HepG2 (cell line): ENCODE measurements around the gene PKLR. TPM values are rescaled to one million over a fixed set of nuclear protein-coding genes. Genes with fewer than 3 reads are reported as not detected.
A peak's percentile ranks its signal among the peaks of the same experiment; 100 is the strongest.

Source experiments
- DR1 ChIP-seq: sonication (generic); formaldehyde crosslinking; IDR thresholded peaks from 2 replicates; pipeline ENCODE4 v1.8.0; 2021; ENCODE audit warnings: mild to moderate bottlenecking, missing genetic modification reagents, inconsistent platforms
- HMG20A ChIP-seq: IDR thresholded peaks from 2 replicates; pipeline ENCODE4 v1.6.1; 2016; ENCODE audit warnings: borderline replicate concordance
- NCOR1 ChIP-seq: fragments of 200-600 bp; sonication (generic); IDR thresholded peaks from 2 replicates; pipeline ENCODE4 v1.7.0; 2017; ENCODE audit warnings: antibody characterized with exemption, low read length, borderline replicate concordance
- NFE2L1 ChIP-seq: sonication (generic); formaldehyde crosslinking; IDR thresholded peaks from 2 replicates; pipeline ENCODE4 v1.4.0; 2020; ENCODE audit warnings: missing genetic modification reagents, mild to moderate bottlenecking, borderline replicate concordance
- NFE2L2 ChIP-seq: fragments of 150-350 bp; IDR thresholded peaks from 2 replicates; pipeline ENCODE4 v1.6.1; 2014; ENCODE audit warnings: low read length
- NR2F1 ChIP-seq, 2 experiments: fragments of 450-650 bp in 1 of 2; formaldehyde crosslinking in 1 of 2; IDR thresholded peaks; 2 replicates each; pipeline versions ENCODE4 v1.5.0 to v1.6.1; 2016 to 2020; ENCODE audit warnings: mild to moderate bottlenecking in 1 of 2, missing compliant biosample characterization in 1 of 2, missing genetic modification reagents in 1 of 2, moderate library complexity in 1 of 2
- PHF20 ChIP-seq: sonication (generic); formaldehyde crosslinking; IDR thresholded peaks from 2 replicates; pipeline ENCODE4 v1.5.0; 2020; ENCODE audit warnings: mild to moderate bottlenecking, missing genetic modification reagents
- RAD21 ChIP-seq: fragments of 450-650 bp; formaldehyde crosslinking; IDR thresholded peaks from 2 replicates; pipeline ENCODE4 v1.5.0; 2020; ENCODE audit warnings: mild to moderate bottlenecking
- TGIF2 ChIP-seq: IDR thresholded peaks from 2 replicates; pipeline ENCODE4 v1.6.1; 2016; ENCODE audit warnings: control low read depth, missing compliant biosample characterization
- WIZ ChIP-seq: sonication (generic); formaldehyde crosslinking; IDR thresholded peaks from 2 replicates; pipeline ENCODE4 v1.5.1; 2020; ENCODE audit warnings: mild to moderate bottlenecking, missing genetic modification reagents
- YEATS4 ChIP-seq: sonication (generic); formaldehyde crosslinking; IDR thresholded peaks from 2 replicates; pipeline ENCODE4 v1.4.0; 2020; ENCODE audit warnings: missing genetic modification reagents, borderline replicate concordance
- ZBTB37 ChIP-seq: sonication (generic); formaldehyde crosslinking; IDR thresholded peaks from 2 replicates; pipeline ENCODE4 v1.4.0; 2020; ENCODE audit warnings: mild to moderate bottlenecking, missing genetic modification reagents
- ZEB1 ChIP-seq: IDR thresholded peaks from 2 replicates; pipeline ENCODE4 v1.6.1; 2012; ENCODE audit warnings: mild to moderate bottlenecking, low read depth, inconsistent platforms; ENCODE audit not compliant: insufficient replicate concordance
- ZFP36 ChIP-seq: fragments of 150-350 bp; IDR thresholded peaks from 2 replicates; pipeline ENCODE4 v1.6.1; 2018; ENCODE audit warnings: borderline replicate concordance, low read length, low read depth; ENCODE audit not compliant: partially characterized antibody
- ZFP82 ChIP-seq: sonication (generic); formaldehyde crosslinking; IDR thresholded peaks from 2 replicates; pipeline ENCODE4 v1.5.1; 2020; ENCODE audit warnings: mild to moderate bottlenecking, missing genetic modification reagents, borderline replicate concordance
- ZNF282 ChIP-seq: fragments of 450-650 bp; IDR thresholded peaks from 2 replicates; pipeline ENCODE4 v1.6.1; 2018; ENCODE audit not compliant: partially characterized antibody
- ZNF546 ChIP-seq: sonication (generic); formaldehyde crosslinking; conservative IDR thresholded peaks from 2 replicates; pipeline ENCODE4 v1.8.1; 2023; ENCODE audit warnings: mild to moderate bottlenecking, missing genetic modification reagents
- ZNF549 ChIP-seq: sonication (generic); formaldehyde crosslinking; IDR thresholded peaks from 2 replicates; pipeline ENCODE4 v1.5.0; 2020; ENCODE audit warnings: missing genetic modification reagents
- ZNF691 ChIP-seq: sonication (generic); formaldehyde crosslinking; IDR thresholded peaks from 2 replicates; pipeline ENCODE4 v1.4.0; 2020; ENCODE audit warnings: missing genetic modification reagents, low read depth, mild to moderate bottlenecking, borderline replicate concordance
- ZNF839 ChIP-seq: sonication (generic); formaldehyde crosslinking; IDR thresholded peaks from 2 replicates; pipeline ENCODE4 v1.4.0; 2020; ENCODE audit warnings: missing genetic modification reagents, mild to moderate bottlenecking, borderline replicate concordance
- ZNF891 ChIP-seq: sonication (generic); formaldehyde crosslinking; IDR thresholded peaks from 2 replicates; pipeline ENCODE4 v1.5.0; 2020; ENCODE audit warnings: mild to moderate bottlenecking, missing genetic modification reagents
- polyA plus RNA-seq, 8 experiments: library from polyadenylated mRNA; depleted of rRNA in 3 of 8; stranded (reverse) in 7 of 8; unstranded in 1 of 8; fragments of >200 nt; fragmentation: Illumina TruSeq in 4 of 8; extraction: Trizol in 4 of 8; gene quantifications; 2 replicates each; pipeline versions ENCODE4 v1.2.1 to v1.2.3, GENCODE V29; 2011 to 2016; ENCODE audit warnings: low read depth in 4 of 8, missing spikeins in 1 of 8, mixed read lengths in 1 of 8; ENCODE audit not compliant: insufficient read depth in 1 of 8
- total RNA-seq, 5 experiments: library from RNA; depleted of rRNA; stranded (reverse); fragments of >200 nt; fragmentation: Illumina TruSeq; extraction: Trizol; gene quantifications; 2 replicates each; pipeline ENCODE4 v1.2.3, GENCODE V29; 2016; ENCODE audit warnings: low read depth in 1 of 5
- TF ChIP-seq, protein P1 (sequence below), 2 experiments: sonication (generic) in 1 of 2; formaldehyde crosslinking in 1 of 2; IDR thresholded peaks; 2 replicates each; pipeline versions ENCODE4 v1.4.0 to v1.6.1; 2016 to 2020; ENCODE audit warnings: borderline replicate concordance in 1 of 2, low read depth in 1 of 2, mild to moderate bottlenecking in 1 of 2, missing genetic modification reagents in 1 of 2
- TF ChIP-seq, protein P2 (sequence below): sonication (generic); formaldehyde crosslinking; IDR thresholded peaks from 2 replicates; pipeline ENCODE4 v1.5.1; 2020; ENCODE audit warnings: missing genetic modification reagents, mild to moderate bottlenecking, borderline replicate concordance

PKLR gene
- total and polyA plus RNA-seq, 2 of the 13 experiments (the other 11 are each of a cell fraction or from before 2014, with no cell fraction given), result 10.3 to 29.3 TPM

DNA sequence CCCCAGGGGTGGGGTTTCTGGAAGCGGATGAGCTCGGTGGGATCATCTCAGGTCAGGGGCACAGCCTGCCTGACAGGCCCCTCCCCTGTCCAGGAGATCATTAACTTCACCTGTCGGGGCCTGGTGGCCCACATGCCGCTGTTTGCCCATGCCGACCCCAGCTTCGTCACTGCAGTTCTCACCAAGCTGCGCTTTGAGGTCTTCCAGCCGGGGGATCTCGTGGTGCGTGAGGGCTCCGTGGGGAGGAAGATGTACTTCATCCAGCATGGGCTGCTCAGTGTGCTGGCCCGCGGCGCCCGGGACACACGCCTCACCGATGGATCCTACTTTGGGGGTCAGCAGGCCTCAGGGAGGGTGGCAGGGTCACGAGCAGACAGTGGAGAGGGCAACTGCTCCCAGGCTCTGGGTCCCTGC, 15.6 kb downstream of the PKLR start (continued):
- TF ChIP-seq NFE2L1 (CRISPR knock-in tag), result no peak
- TF ChIP-seq ZNF691, result 0 out of 2 replicates have a peak, but pooled peaks have one; percentile 56
- TF ChIP-seq TGIF2, result 0 out of 2 replicates have a peak, but pooled peaks have one; percentile 27
- TF ChIP-seq, protein P1, sequence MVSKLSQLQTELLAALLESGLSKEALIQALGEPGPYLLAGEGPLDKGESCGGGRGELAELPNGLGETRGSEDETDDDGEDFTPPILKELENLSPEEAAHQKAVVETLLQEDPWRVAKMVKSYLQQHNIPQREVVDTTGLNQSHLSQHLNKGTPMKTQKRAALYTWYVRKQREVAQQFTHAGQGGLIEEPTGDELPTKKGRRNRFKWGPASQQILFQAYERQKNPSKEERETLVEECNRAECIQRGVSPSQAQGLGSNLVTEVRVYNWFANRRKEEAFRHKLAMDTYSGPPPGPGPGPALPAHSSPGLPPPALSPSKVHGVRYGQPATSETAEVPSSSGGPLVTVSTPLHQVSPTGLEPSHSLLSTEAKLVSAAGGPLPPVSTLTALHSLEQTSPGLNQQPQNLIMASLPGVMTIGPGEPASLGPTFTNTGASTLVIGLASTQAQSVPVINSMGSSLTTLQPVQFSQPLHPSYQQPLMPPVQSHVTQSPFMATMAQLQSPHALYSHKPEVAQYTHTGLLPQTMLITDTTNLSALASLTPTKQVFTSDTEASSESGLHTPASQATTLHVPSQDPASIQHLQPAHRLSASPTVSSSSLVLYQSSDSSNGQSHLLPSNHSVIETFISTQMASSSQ (IDR thresholded peaks at IDR 0.05; ENCODE audit: low read depth), result 0 out of 2 replicates have a peak, but pooled peaks have one; percentile 42
- TF ChIP-seq, protein P1 (CRISPR knock-in tag; IDR thresholded peaks at IDR 0.05; ENCODE audit: borderline replicate concordance), result peak; percentile 68; the same call in 1 of the 2 replicates
- no peak for TF ChIP-seq ZEB1
- no peak for TF ChIP-seq ZNF839 (CRISPR knock-in tag)
- TF ChIP-seq ZFP82 (CRISPR knock-in tag), result no peak
- TF ChIP-seq PHF20 (CRISPR knock-in tag), result peak; percentile 24; the same call in 1 of the 2 replicates
- TF ChIP-seq ZFP36, result no peak
- TF ChIP-seq ZBTB37 (CRISPR knock-in tag), result no peak
- TF ChIP-seq ZNF546 (CRISPR knock-in tag), result 0 out of 2 replicates have a peak, but pooled peaks have one; percentile 16
- TF ChIP-seq HMG20A (CRISPR knock-in tag), result no peak
- 0 out of 2 replicates have a peak, but pooled peaks have one; percentile 24 for TF ChIP-seq YEATS4 (CRISPR knock-in tag)
- TF ChIP-seq NR2F1 (CRISPR knock-in tag; IDR thresholded peaks at IDR 0.05), result no peak
- TF ChIP-seq RAD21, result no peak
- TF ChIP-seq, protein P2, sequence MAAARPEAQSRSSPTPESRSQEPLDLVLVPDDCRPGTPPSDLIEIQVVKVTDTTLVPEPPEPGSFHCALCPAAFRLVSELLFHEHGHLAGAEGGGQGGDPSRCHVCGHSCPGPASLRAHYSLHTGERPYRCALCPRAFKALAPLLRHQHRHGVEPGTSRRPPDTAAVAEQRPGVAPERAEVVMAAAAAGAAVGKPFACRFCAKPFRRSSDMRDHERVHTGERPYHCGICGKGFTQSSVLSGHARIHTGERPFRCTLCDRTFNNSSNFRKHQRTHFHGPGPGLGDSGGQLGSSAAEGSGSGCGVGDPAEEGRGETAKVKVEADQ (CRISPR knock-in tag), result no peak
- TF ChIP-seq ZNF282, result no peak
- no peak for TF ChIP-seq ZNF891 (CRISPR knock-in tag)
- no peak for TF ChIP-seq ZNF549
- TF ChIP-seq WIZ (CRISPR knock-in tag), result no peak
- no peak for TF ChIP-seq NCOR1
- TF ChIP-seq NFE2L2, result no peak
- TF ChIP-seq DR1 (CRISPR knock-in tag), result no peak
